Measurements from ENCODE around the gene FCER2.

FCER2 gene

GRCh38 chr19:7698583-7698982 lies 3.3 kb downstream of the FCER2 start:
- Histone ChIP-seq H3K27me3 (ENCODE audit: insufficient read depth, low read length) (no peaks in the 10 kb centered on the region), H3K36me3 (ENCODE audit: insufficient read depth, low read length) (no peaks in the 10 kb centered on the region), H3K4me3 (ENCODE audit: low read length) (no peak overlapping the region), H3K27ac (ENCODE audit: low read depth, low read length) (no peak overlapping the region), H3K9ac (ENCODE audit: low read depth, low read length) (no peak overlapping the region), H3K9me3 (ENCODE audit: insufficient read depth, low read depth, low read length) (no peaks in the 10 kb centered on the region), H3K4me1 (ENCODE audit: insufficient read depth, low read length) (no peaks in the 10 kb centered on the region)
- WGBS: 56% methylated on average over 11 of the region's 11 CpGs

GRCh38 chr19:7697721-7698287 lies 4.1 kb downstream of the FCER2 start:
- H3K9me3 ChIP-seq (ENCODE audit: insufficient read depth, low read depth, low read length): no peaks in the 10 kb centered on the region
- 64% methylated on average over 10 of the region's 10 CpGs for WGBS
- H3K4me3 ChIP-seq (ENCODE audit: low read length): no peak overlapping the region
- H3K36me3 ChIP-seq (ENCODE audit: insufficient read depth, low read length): no peaks in the 10 kb centered on the region
- H3K4me1 ChIP-seq (ENCODE audit: insufficient read depth, low read length): no peaks in the 10 kb centered on the region
- no peak overlapping the region for H3K27ac ChIP-seq (ENCODE audit: low read depth, low read length)
- H3K27me3 ChIP-seq (ENCODE audit: insufficient read depth, low read length): no peaks in the 10 kb centered on the region
- no peak overlapping the region for H3K9ac ChIP-seq (ENCODE audit: low read depth, low read length)

- Histone ChIP-seq H3K4me3 (ENCODE audit: low read length) (no peak overlapping the region), H3K9me3 (ENCODE audit: insufficient read depth, low read depth, low read length) (no peaks in the 10 kb centered on the region), H3K27ac (ENCODE audit: low read depth, low read length) (no peak overlapping the region), H3K4me1 (ENCODE audit: insufficient read depth, low read length) (no peaks in the 10 kb centered on the region), H3K36me3 (ENCODE audit: insufficient read depth, low read length) (no peaks in the 10 kb centered on the region), H3K27me3 (ENCODE audit: insufficient read depth, low read length) (no peaks in the 10 kb centered on the region), H3K9ac (ENCODE audit: low read depth, low read length) (no peak overlapping the region)
- 87% methylated on average over 3 of the region's 4 CpGs for WGBS
Observed at GRCh38 chr19:7694499-7694898, 7.4 kb downstream of the FCER2 start.

- Histone ChIP-seq H3K9ac (ENCODE audit: low read depth, low read length) (no peak overlapping the region), H3K27ac (ENCODE audit: low read depth, low read length) (no peak overlapping the region), H3K36me3 (ENCODE audit: insufficient read depth, low read length) (no peaks in the 10 kb centered on the region), H3K9me3 (ENCODE audit: insufficient read depth, low read depth, low read length) (no peaks in the 10 kb centered on the region), H3K4me1 (ENCODE audit: insufficient read depth, low read length) (no peaks in the 10 kb centered on the region), H3K4me3 (ENCODE audit: low read length) (no peak overlapping the region), H3K27me3 (ENCODE audit: insufficient read depth, low read length) (no peaks in the 10 kb centered on the region)
- WGBS: 52% methylated on average over 13 of the region's 13 CpGs
Observed at GRCh38 chr19:7692417-7693088, 9.4 kb downstream of the FCER2 start.

- Histone ChIP-seq H3K9me3 (ENCODE audit: insufficient read depth, low read depth, low read length) (no peaks in the 10 kb centered on the region), H3K9ac (ENCODE audit: low read depth, low read length) (no peak overlapping the region), H3K27ac (ENCODE audit: low read depth, low read length) (no peak overlapping the region), H3K4me3 (ENCODE audit: low read length) (no peak overlapping the region), H3K36me3 (ENCODE audit: insufficient read depth, low read length) (no peaks in the 10 kb centered on the region), H3K4me1 (ENCODE audit: insufficient read depth, low read length) (no peaks in the 10 kb centered on the region), H3K27me3 (ENCODE audit: insufficient read depth, low read length) (no peaks in the 10 kb centered on the region)
Observed at GRCh38 chr19:7691497-7691896, 10.4 kb downstream of the FCER2 start.

- no peaks in the 10 kb centered on the region for H3K9me3 ChIP-seq (ENCODE audit: insufficient read depth, low read depth, low read length)
- 72% methylated on average over 8 of the region's 8 CpGs for WGBS
- H3K27ac ChIP-seq (ENCODE audit: low read depth, low read length): no peak overlapping the region
- H3K4me3 ChIP-seq (ENCODE audit: low read length): no peak overlapping the region
- H3K27me3 ChIP-seq (ENCODE audit: insufficient read depth, low read length): no peaks in the 10 kb centered on the region; the same call in 1 of the 2 replicates
- no peaks in the 10 kb centered on the region for H3K4me1 ChIP-seq (ENCODE audit: insufficient read depth, low read length)
- H3K9ac ChIP-seq (ENCODE audit: low read depth, low read length): no peak overlapping the region
- no peaks in the 10 kb centered on the region for H3K36me3 ChIP-seq (ENCODE audit: insufficient read depth, low read length)
Observed at GRCh38 chr19:7690779-7691258, 11.1 kb downstream of the FCER2 start.

GRCh38 chr19:7689165-7689564 lies 12.8 kb downstream of the FCER2 start:
- no peak overlapping the region for H3K4me3 ChIP-seq (ENCODE audit: low read length)
- no peaks in the 10 kb centered on the region for H3K4me1 ChIP-seq (ENCODE audit: insufficient read depth, low read length)
- H3K9me3 ChIP-seq (ENCODE audit: insufficient read depth, low read depth, low read length): no peaks in the 10 kb centered on the region
- H3K27ac ChIP-seq (ENCODE audit: low read depth, low read length): no peak overlapping the region
- H3K27me3 ChIP-seq (ENCODE audit: insufficient read depth, low read length): no peaks in the 10 kb centered on the region; the same call in 1 of the 2 replicates
- WGBS: 86% methylated on average over 22 of the region's 23 CpGs
- no peak overlapping the region for H3K9ac ChIP-seq (ENCODE audit: low read depth, low read length)
- no peaks in the 10 kb centered on the region for H3K36me3 ChIP-seq (ENCODE audit: insufficient read depth, low read length)

GRCh38 chr19:7687177-7687576 lies 14.8 kb downstream of the FCER2 start:
- Histone ChIP-seq H3K9me3 (ENCODE audit: insufficient read depth, low read depth, low read length) (no peaks in the 10 kb centered on the region), H3K36me3 (ENCODE audit: insufficient read depth, low read length) (peaks cover 11% of the 10 kb centered on the region), H3K27ac (ENCODE audit: low read depth, low read length) (no peak overlapping the region), H3K4me1 (ENCODE audit: insufficient read depth, low read length) (no peaks in the 10 kb centered on the region), H3K4me3 (ENCODE audit: low read length) (no peak overlapping the region), H3K27me3 (ENCODE audit: insufficient read depth, low read length) (no peaks in the 10 kb centered on the region; the same call in 1 of the 2 replicates), H3K9ac (ENCODE audit: low read depth, low read length) (no peak overlapping the region)
- WGBS: 90% methylated on average over 12 of the region's 12 CpGs

- Histone ChIP-seq H3K4me3 (ENCODE audit: low read length) (no peak overlapping the region), H3K4me1 (ENCODE audit: insufficient read depth, low read length) (peaks cover 2% of the 10 kb centered on the region; the same call in 1 of the 2 replicates), H3K9me3 (ENCODE audit: insufficient read depth, low read depth, low read length) (no peaks in the 10 kb centered on the region), H3K36me3 (ENCODE audit: insufficient read depth, low read length) (peaks cover 11% of the 10 kb centered on the region), H3K27ac (ENCODE audit: low read depth, low read length) (no peak overlapping the region), H3K27me3 (ENCODE audit: insufficient read depth, low read length) (no peaks in the 10 kb centered on the region; the same call in 1 of the 2 replicates), H3K9ac (ENCODE audit: low read depth, low read length) (no peak overlapping the region)
- 34% methylated on average over 19 of the region's 19 CpGs for WGBS
Observed at GRCh38 chr19:7685546-7686445, 16.1 kb downstream of the FCER2 start.

GRCh38 chr19:7682175-7682855 lies 19.6 kb downstream of the FCER2 start:
- H3K4me3 ChIP-seq (ENCODE audit: low read length): peak overlapping the region; percentile 87
- 0 out of 2 replicates have a peak overlapping the region, but pooled peaks have one; percentile 37 for H3K27ac ChIP-seq (ENCODE audit: low read depth, low read length)
- H3K9ac ChIP-seq (ENCODE audit: low read depth, low read length): peak overlapping the region; percentile 47

More at GRCh38 chr19:7682175-7682855, 19.6 kb downstream of the FCER2 start:
- peaks cover 2% of the 10 kb centered on the region; the same call in 1 of the 2 replicates for H3K4me1 ChIP-seq (ENCODE audit: insufficient read depth, low read length)
- no peaks in the 10 kb centered on the region for H3K9me3 ChIP-seq (ENCODE audit: insufficient read depth, low read depth, low read length)
- H3K36me3 ChIP-seq (ENCODE audit: insufficient read depth, low read length): peaks cover 11% of the 10 kb centered on the region
- H3K27me3 ChIP-seq (ENCODE audit: insufficient read depth, low read length): peaks cover 12% of the 10 kb centered on the region
- 96% methylated on average over 74 of the region's 74 CpGs for WGBS
